Measurements from ENCODE around the gene CHMP4A.

DNA sequence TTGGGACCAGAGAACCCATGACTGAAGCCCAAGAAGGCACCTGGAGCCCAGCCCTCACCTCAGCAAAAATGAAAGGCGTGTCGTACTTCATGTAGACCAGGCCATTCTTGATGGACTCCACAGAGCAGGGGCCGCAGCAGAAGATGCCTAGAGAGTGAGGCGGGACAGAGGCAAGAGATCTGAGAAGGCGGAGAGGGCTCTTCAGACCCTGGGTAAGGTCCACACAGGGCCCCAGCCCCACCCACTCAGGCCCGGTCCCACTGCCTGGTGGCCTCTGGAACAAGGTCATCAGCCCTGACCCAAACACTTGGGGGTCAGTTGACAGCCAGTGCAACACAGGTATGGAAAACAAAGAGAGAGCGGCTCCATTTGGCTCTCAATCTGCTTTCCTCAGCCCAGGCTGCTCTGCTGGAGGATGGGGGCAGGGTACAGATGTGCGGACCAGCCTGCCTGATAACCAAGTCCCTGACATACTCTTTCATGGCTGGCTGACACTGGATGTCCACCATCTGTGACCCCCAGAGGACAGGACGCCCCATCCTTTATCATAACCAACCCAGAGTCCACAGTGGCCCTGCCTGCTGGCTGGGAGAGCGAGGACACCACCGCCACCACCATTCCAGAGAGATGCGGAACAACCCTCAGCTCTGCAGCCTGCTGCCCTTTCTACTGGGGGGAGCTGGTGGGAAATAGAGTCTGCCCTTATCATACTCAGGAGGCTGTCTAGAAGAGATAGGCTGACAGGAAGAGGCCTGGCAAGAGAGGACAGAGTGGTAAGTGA lies 42.8 kb upstream of the CHMP4A start:
- TF ChIP-seq, protein P1, sequence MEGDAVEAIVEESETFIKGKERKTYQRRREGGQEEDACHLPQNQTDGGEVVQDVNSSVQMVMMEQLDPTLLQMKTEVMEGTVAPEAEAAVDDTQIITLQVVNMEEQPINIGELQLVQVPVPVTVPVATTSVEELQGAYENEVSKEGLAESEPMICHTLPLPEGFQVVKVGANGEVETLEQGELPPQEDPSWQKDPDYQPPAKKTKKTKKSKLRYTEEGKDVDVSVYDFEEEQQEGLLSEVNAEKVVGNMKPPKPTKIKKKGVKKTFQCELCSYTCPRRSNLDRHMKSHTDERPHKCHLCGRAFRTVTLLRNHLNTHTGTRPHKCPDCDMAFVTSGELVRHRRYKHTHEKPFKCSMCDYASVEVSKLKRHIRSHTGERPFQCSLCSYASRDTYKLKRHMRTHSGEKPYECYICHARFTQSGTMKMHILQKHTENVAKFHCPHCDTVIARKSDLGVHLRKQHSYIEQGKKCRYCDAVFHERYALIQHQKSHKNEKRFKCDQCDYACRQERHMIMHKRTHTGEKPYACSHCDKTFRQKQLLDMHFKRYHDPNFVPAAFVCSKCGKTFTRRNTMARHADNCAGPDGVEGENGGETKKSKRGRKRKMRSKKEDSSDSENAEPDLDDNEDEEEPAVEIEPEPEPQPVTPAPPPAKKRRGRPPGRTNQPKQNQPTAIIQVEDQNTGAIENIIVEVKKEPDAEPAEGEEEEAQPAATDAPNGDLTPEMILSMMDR (IDR thresholded peaks at IDR 0.05; ENCODE audit: poor library complexity), result no peak
- no peak for TF ChIP-seq EZH2 (IDR thresholded peaks at IDR 0.05; ENCODE audit: borderline replicate concordance)
